GM19468 (cell line): ENCODE measurements around the gene A2ML1.
"Not testable (repeated sequence)": the region's sequence is repeated elsewhere in the genome, so short reads cannot be mapped to it uniquely, and the experiment has no call there.

Experiments used
- ATAC-seq: cut with Tn5 transposase; IDR thresholded peaks from one replicate; pipeline ENCODE4 v1.9.1; 2021; ENCODE audit warnings: mild to moderate bottlenecking, moderate library complexity, moderate number of reproducible peaks; ENCODE audit not compliant: unreplicated experiment; ENCODE audit errors: extremely low read depth

A2ML1 gene

GRCh38 chr12:8902703-8903102 is 80.3 kb downstream of the A2ML1 start:
- not testable (repeated sequence) for ATAC-seq

GRCh38 chr12:8903646-8904045 is 81.2 kb downstream of the A2ML1 start:
- no peak for ATAC-seq

GRCh38 chr12:8904665-8905064 is 82.2 kb downstream of the A2ML1 start:
- ATAC-seq = no peak

GRCh38 chr12:8905546-8905945 is 83.1 kb downstream of the A2ML1 start:
- ATAC-seq = no peak

GRCh38 chr12:8906266-8907180 is 84.1 kb downstream of the A2ML1 start:
- ATAC-seq = no peak

GRCh38 chr12:8907513-8907912 is 85.1 kb downstream of the A2ML1 start:
- ATAC-seq = no peak

- ATAC-seq = no peak
Measured at GRCh38 chr12:8909752-8910151, 87.3 kb downstream of the A2ML1 start.

- ATAC-seq = no peak
Measured at GRCh38 chr12:8911606-8912268, 89.3 kb downstream of the A2ML1 start.

GRCh38 chr12:8912914-8913313 is 90.5 kb downstream of the A2ML1 start:
- no peak for ATAC-seq

GRCh38 chr12:8913702-8914032 is 91.2 kb downstream of the A2ML1 start:
- ATAC-seq = no peak

GRCh38 chr12:8914033-8914715 is 91.8 kb downstream of the A2ML1 start, which contains the start of gene PHC1:
Gene PHC1 (plus strand): TSS chr12:8914509. CDS start chr12:8917678, 3,169 bp downstream.
- ATAC-seq = peak; percentile 20

- peak; percentile 29 for ATAC-seq
Measured at GRCh38 chr12:8914716-8915526, 92.5 kb downstream of the A2ML1 start.

- no peak for ATAC-seq
Measured at GRCh38 chr12:8916154-8916553, 93.7 kb downstream of the A2ML1 start.

GRCh38 chr12:8917031-8917430 is 94.6 kb downstream of the A2ML1 start:
- no peak for ATAC-seq

- no peak for ATAC-seq
Measured at GRCh38 chr12:8917751-8918150, 95.3 kb downstream of the A2ML1 start.

GRCh38 chr12:8919643-8920042 is 97.2 kb downstream of the A2ML1 start:
- not testable (repeated sequence) for ATAC-seq

GRCh38 chr12:8922544-8922943 is 100.1 kb downstream of the A2ML1 start:
- ATAC-seq = no peak
